H9 (cell line): ENCODE measurements around the gene PCDHGB4. TPM values are rescaled to one million over a fixed set of nuclear protein-coding genes. Genes with fewer than 3 reads are reported as not detected.
"Not testable (repeated sequence)": the region's sequence is repeated elsewhere in the genome, so short reads cannot be mapped to it uniquely, and the experiment has no call there.

ENCODE experiments used
- DNase-seq: peaks from one replicate; pipeline ENCODE4 v3.0.0-alpha.2; 2017
- H2AFZ ChIP-seq: one replicate; pipeline ENCODE4 v1.6.1; 2013; ENCODE audit warnings: mild to moderate bottlenecking, low read length, control low read depth, moderate library complexity
- H2AK5ac ChIP-seq: 2 replicates; pipeline ENCODE4 v1.6.1; 2013; ENCODE audit warnings: low read length, control low read depth, mixed read lengths; ENCODE audit not compliant: insufficient read length
- H2BK120ac ChIP-seq: one replicate; pipeline ENCODE4 v1.6.1; 2013; ENCODE audit warnings: low read depth, mild to moderate bottlenecking, low read length, control low read depth, inconsistent platforms; ENCODE audit not compliant: poor library complexity, severe bottlenecking
- H2BK12ac ChIP-seq: 2 replicates; pipeline ENCODE4 v1.6.1; 2013; ENCODE audit warnings: low read length, control low read depth, mixed read lengths, low read depth; ENCODE audit not compliant: insufficient read length
- H2BK15ac ChIP-seq: 2 replicates; pipeline ENCODE4 v1.6.1; 2013; ENCODE audit warnings: low read depth, low read length, control low read depth
- H2BK20ac ChIP-seq: one replicate; pipeline ENCODE4 v1.6.1; 2013; ENCODE audit warnings: low read depth, mild to moderate bottlenecking, low read length, control low read depth, inconsistent platforms; ENCODE audit not compliant: poor library complexity, severe bottlenecking
- H2BK5ac ChIP-seq: 2 replicates; pipeline ENCODE4 v1.6.1; 2013; ENCODE audit warnings: low read length, control low read depth, mixed read lengths; ENCODE audit not compliant: insufficient read length
- H3K14ac ChIP-seq: 2 replicates; pipeline ENCODE4 v1.6.1; 2013; ENCODE audit warnings: low read length, control low read depth; ENCODE audit not compliant: insufficient read depth
- H3K18ac ChIP-seq: 2 replicates; pipeline ENCODE4 v1.6.1; 2013; ENCODE audit warnings: low read depth, mild to moderate bottlenecking, mixed read lengths, low read length, control low read depth; ENCODE audit not compliant: insufficient read length
- H3K23ac ChIP-seq: 2 replicates; pipeline ENCODE4 v1.6.1; 2013; ENCODE audit warnings: low read length, control low read depth, mixed read lengths, low read depth; ENCODE audit not compliant: insufficient read length
- H3K23me2 ChIP-seq: 2 replicates; pipeline ENCODE4 v1.6.1; 2013; ENCODE audit warnings: low read depth, mild to moderate bottlenecking, mixed read lengths, low read length, control low read depth; ENCODE audit not compliant: insufficient read length, poor library complexity, severe bottlenecking
- H3K27ac ChIP-seq: 2 replicates; pipeline ENCODE4 v1.5.1; 2013; ENCODE audit warnings: low read length, control low read depth, mixed read lengths, low read depth; ENCODE audit not compliant: insufficient read length
- H3K27me3 ChIP-seq: 2 replicates; pipeline ENCODE4 v1.6.1; 2013; ENCODE audit warnings: low read length, control low read depth, inconsistent platforms; ENCODE audit not compliant: insufficient read depth
- H3K4ac ChIP-seq: 2 replicates; pipeline ENCODE4 v1.6.1; 2013; ENCODE audit warnings: low read depth, mild to moderate bottlenecking, control low read depth, inconsistent platforms, low read length, moderate library complexity
- H3K4me1 ChIP-seq: 2 replicates; pipeline ENCODE4 v1.6.1; 2013; ENCODE audit warnings: low read length, control low read depth, inconsistent platforms; ENCODE audit not compliant: insufficient read depth
- H3K4me2 ChIP-seq: 2 replicates; pipeline ENCODE4 v1.6.1; 2013; ENCODE audit warnings: low read length, control low read depth, mixed read lengths; ENCODE audit not compliant: insufficient read length, insufficient read depth
- H3K56ac ChIP-seq: 2 replicates; pipeline ENCODE4 v1.6.1; 2013; ENCODE audit warnings: low read depth, mild to moderate bottlenecking, mixed read lengths, low read length, control low read depth; ENCODE audit not compliant: insufficient read length
- H3K79me1 ChIP-seq: 2 replicates; pipeline ENCODE4 v1.6.1; 2013; ENCODE audit warnings: low read depth, mild to moderate bottlenecking, moderate library complexity, low read length, control low read depth, inconsistent platforms; ENCODE audit not compliant: insufficient read depth, poor library complexity, severe bottlenecking
- H3K79me2 ChIP-seq: 2 replicates; pipeline ENCODE4 v1.6.1; 2013; ENCODE audit warnings: low read length, control low read depth, inconsistent platforms; ENCODE audit not compliant: insufficient read depth
- H3K9ac ChIP-seq: 2 replicates; pipeline ENCODE4 v1.6.1; 2013; ENCODE audit warnings: low read length, control low read depth, mixed read lengths; ENCODE audit not compliant: insufficient read length; ENCODE audit errors: extremely low read depth
- H3K9me3 ChIP-seq: one replicate; pipeline ENCODE4 v1.6.1; 2013; ENCODE audit warnings: low read depth, low read length, inconsistent platforms; ENCODE audit not compliant: control insufficient read depth
- H3T11ph ChIP-seq: one replicate; pipeline ENCODE4 v1.6.1; 2013; ENCODE audit warnings: mild to moderate bottlenecking, low read length, control low read depth, inconsistent platforms
- H4K20me1 ChIP-seq: one replicate; pipeline ENCODE4 v1.6.1; 2013; ENCODE audit not compliant: control insufficient read depth, insufficient read length, insufficient read depth
- H4K5ac ChIP-seq: 2 replicates; pipeline ENCODE4 v1.6.1; 2013; ENCODE audit warnings: low read depth, mild to moderate bottlenecking, mixed read lengths, low read length, control low read depth; ENCODE audit not compliant: insufficient read length
- H4K8ac ChIP-seq: replicated peaks from 2 replicates; pipeline ENCODE4 v1.6.1; 2013; ENCODE audit warnings: low read length, control low read depth, mixed read lengths, low read depth; ENCODE audit not compliant: insufficient read length
- H4K91ac ChIP-seq: 2 replicates; pipeline ENCODE4 v1.6.1; 2013; ENCODE audit warnings: low read depth, mild to moderate bottlenecking, moderate library complexity, mixed read lengths, low read length, control low read depth; ENCODE audit not compliant: insufficient read length
- H3K27ac Mint-ChIP-seq, 3 experiments: 2 replicates in 2 of 3; 3 replicates in 1 of 3; pipeline ENCODE4 v1.8.0; 2020 to 2021; ENCODE audit warnings: mixed read lengths in 3 of 3, mild to moderate bottlenecking in 1 of 3, moderate library complexity in 1 of 3
- H3K27me3 Mint-ChIP-seq: 2 replicates; pipeline ENCODE4 v1.8.0; 2021; ENCODE audit warnings: low read depth, mild to moderate bottlenecking, moderate library complexity, mixed read lengths
- H3K36me3 Mint-ChIP-seq, 3 experiments: 2 replicates in 2 of 3; 3 replicates in 1 of 3; pipeline ENCODE4 v1.8.0; 2020 to 2021; ENCODE audit warnings: low read depth in 3 of 3, mixed read lengths in 3 of 3; ENCODE audit not compliant: insufficient read depth in 1 of 3
- H3K4me1 Mint-ChIP-seq, 2 experiments: 2 replicates each; pipeline ENCODE4 v1.8.0; 2020; ENCODE audit warnings: mixed read lengths in 2 of 2
- H3K4me3 Mint-ChIP-seq, 2 experiments: 2 replicates in 1 of 2; 3 replicates in 1 of 2; pipeline ENCODE4 v1.8.0; 2020 to 2021; ENCODE audit warnings: mild to moderate bottlenecking in 2 of 2, mixed read lengths in 2 of 2, moderate library complexity in 1 of 2
- H3K9me3 Mint-ChIP-seq, 2 experiments: 2 replicates in 1 of 2; 3 replicates in 1 of 2; pipeline ENCODE4 v1.8.0; 2020; ENCODE audit warnings: mild to moderate bottlenecking in 2 of 2, mixed read lengths in 2 of 2, moderate library complexity in 1 of 2
- WGBS: extraction: QIAGEN DNeasy Blood & Tissue Kit; methylation state at CpG from one replicate; pipeline ENCODE4 v1.1.7; 2013; ENCODE audit warnings: missing lambda C conversion rate, low lambda C conversion rate, mixed read lengths; ENCODE audit not compliant: insufficient read length; ENCODE audit errors: extremely low coverage; 5-methylcytosine and 5-hydroxymethylcytosine counted together
- total RNA-seq: library from RNA; stranded (reverse); gene quantifications from 2 replicates; pipeline ENCODE4 v1.2.1, GENCODE V29; 2021
- TF ChIP-seq, protein P1 (sequence below): fragments of 200-600 bp; sonication (generic); conservative IDR thresholded peaks from 3 replicates; pipeline ENCODE4 v1.8.0; 2021; ENCODE audit warnings: antibody characterized with exemption, mild to moderate bottlenecking

The PCDHGB4 gene
- total RNA-seq, 1 experiment from 2014 or later = 4.2 TPM

DNA sequence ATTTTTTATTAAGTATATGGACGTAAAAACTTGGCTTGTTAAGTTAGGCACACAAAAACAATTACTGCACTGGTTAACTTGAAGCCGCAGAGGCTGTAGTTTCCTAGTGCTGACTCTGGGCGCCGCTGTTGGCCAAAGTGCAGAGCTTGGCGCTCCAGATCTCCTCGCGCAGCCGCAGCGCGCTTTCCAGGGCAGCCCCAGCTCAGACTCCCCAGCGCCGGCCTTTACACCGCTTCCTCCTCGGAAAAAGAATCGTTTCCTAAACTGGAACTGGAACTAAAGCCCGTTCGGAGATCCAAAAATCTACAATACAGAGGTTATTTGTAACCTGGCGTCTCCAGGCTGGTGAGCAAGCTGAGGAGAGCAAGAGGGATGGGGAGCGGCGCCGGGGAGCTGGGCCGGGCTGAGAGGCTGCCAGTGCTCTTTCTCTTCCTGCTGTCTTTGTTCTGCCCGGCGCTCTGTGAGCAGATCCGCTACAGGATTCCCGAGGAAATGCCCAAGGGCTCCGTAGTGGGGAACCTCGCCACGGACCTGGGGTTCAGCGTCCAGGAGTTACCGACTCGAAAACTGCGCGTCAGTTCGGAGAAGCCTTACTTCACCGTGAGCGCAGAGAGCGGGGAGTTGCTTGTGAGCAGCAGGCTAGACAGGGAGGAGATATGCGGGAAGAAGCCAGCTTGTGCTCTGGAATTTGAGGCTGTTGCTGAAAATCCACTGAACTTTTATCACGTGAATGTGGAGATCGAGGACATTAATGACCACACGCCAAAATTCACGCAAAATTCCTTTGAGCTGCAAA is 10.5 kb downstream of the PCDHGB4 start, which contains the start of gene PCDHGB5:
Gene PCDHGB5 (plus strand): TSS at position 192 of the 796 bp plus-strand sequence. CDS start 181 bp downstream, at position 373.
- H3K27me3 ChIP-seq, H3K56ac ChIP-seq, H3K4me2 ChIP-seq, H2BK120ac ChIP-seq, H3K79me2 ChIP-seq, H3K18ac ChIP-seq, H3K27ac Mint-ChIP-seq, H3K14ac ChIP-seq, H2BK12ac ChIP-seq, H3K4ac ChIP-seq, H4K20me1 ChIP-seq, H3K4me1 ChIP-seq, H2BK15ac ChIP-seq, H3T11ph ChIP-seq, H3K23me2 ChIP-seq, H3K27ac ChIP-seq, H3K27me3 Mint-ChIP-seq, H3K23ac ChIP-seq, H4K5ac ChIP-seq, H4K8ac ChIP-seq, H2BK20ac ChIP-seq, H3K4me1 Mint-ChIP-seq, H2AK5ac ChIP-seq, H3K79me1 ChIP-seq, H2AFZ ChIP-seq, H4K91ac ChIP-seq, H2BK5ac ChIP-seq, H3K9ac ChIP-seq: not testable (repeated sequence)
- Mint-ChIP-seq H3K4me3 (peak within 1 kb of the TSS in 1 of 2 experiments; percentile 57; a peak in 2 of 5 replicates), H3K9me3 (peaks cover 54 to 72% of the 10 kb centered on the region in 2 experiments), H3K36me3 (peaks cover 26 to 51% (median 50%) of the 10 kb centered on the region in 3 experiments)
- no CpG with 5 or more reads among the region's 43 CpGs for WGBS
- TF ChIP-seq, protein P1, sequence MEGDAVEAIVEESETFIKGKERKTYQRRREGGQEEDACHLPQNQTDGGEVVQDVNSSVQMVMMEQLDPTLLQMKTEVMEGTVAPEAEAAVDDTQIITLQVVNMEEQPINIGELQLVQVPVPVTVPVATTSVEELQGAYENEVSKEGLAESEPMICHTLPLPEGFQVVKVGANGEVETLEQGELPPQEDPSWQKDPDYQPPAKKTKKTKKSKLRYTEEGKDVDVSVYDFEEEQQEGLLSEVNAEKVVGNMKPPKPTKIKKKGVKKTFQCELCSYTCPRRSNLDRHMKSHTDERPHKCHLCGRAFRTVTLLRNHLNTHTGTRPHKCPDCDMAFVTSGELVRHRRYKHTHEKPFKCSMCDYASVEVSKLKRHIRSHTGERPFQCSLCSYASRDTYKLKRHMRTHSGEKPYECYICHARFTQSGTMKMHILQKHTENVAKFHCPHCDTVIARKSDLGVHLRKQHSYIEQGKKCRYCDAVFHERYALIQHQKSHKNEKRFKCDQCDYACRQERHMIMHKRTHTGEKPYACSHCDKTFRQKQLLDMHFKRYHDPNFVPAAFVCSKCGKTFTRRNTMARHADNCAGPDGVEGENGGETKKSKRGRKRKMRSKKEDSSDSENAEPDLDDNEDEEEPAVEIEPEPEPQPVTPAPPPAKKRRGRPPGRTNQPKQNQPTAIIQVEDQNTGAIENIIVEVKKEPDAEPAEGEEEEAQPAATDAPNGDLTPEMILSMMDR = peak; percentile 61
- peaks cover 36% of the 10 kb centered on the region for H3K9me3 ChIP-seq
- DNase-seq = peak; percentile 47
